WI38 (cell line): ENCODE data around the gene CORO1C.
"Not testable (repeated sequence)": the region's sequence is repeated elsewhere in the genome, so short reads cannot be mapped to it uniquely, and the experiment has no call there.

Source experiments
- H3K4me3 ChIP-seq: 2 replicates; pipeline ENCODE4 v1.5.1; 2011; ENCODE audit warnings: low read depth, mild to moderate bottlenecking, control low read depth, low read length
- TF ChIP-seq, protein P1 (sequence below): IDR thresholded peaks from 2 replicates; pipeline ENCODE4 v1.5.1; 2012; ENCODE audit warnings: low read depth, mild to moderate bottlenecking, control low read depth, low read length

CORO1C gene

DNA sequence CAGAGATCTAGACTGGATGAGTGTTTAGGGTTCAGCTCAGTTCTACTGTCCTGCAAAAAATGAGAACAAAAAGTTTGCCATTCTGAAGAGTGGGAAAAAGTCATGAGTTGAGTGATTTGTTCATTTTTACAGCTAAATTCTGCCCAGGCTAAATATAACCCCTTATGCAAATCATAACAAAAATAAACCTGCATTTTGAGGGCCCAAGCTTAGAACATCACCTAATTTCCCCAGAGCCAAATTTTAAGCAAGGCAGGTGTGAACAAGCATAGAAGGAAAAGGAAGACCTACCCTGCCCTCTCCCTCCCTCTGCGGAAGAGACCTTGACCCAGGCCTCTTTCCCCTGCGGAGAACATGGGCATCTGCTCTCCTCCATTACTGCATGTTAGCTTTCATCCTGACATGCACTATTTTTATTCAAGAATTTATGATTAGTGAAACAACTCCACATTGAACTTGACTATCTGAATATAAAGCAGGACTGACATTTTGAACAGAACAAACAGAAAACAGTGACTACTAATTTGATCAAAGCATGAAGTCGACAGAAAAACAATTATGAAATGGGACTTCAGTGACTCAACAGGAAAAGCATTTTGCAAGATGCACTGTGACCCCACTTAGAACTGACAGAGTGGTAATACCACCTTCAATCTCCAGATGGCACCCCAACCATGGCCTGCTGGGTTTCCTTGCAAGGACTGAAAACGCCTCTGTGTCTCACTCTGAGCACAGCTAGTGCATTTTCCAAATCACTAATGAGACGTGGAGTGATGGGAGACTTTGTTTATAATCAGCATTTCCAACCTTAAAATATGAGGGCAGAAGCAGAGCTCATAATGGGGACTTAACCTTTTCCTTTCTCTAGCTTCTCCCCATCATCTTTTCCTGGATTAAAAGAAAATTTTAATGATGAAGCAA, 66.7 kb downstream of the CORO1C start:
- TF ChIP-seq, protein P1, sequence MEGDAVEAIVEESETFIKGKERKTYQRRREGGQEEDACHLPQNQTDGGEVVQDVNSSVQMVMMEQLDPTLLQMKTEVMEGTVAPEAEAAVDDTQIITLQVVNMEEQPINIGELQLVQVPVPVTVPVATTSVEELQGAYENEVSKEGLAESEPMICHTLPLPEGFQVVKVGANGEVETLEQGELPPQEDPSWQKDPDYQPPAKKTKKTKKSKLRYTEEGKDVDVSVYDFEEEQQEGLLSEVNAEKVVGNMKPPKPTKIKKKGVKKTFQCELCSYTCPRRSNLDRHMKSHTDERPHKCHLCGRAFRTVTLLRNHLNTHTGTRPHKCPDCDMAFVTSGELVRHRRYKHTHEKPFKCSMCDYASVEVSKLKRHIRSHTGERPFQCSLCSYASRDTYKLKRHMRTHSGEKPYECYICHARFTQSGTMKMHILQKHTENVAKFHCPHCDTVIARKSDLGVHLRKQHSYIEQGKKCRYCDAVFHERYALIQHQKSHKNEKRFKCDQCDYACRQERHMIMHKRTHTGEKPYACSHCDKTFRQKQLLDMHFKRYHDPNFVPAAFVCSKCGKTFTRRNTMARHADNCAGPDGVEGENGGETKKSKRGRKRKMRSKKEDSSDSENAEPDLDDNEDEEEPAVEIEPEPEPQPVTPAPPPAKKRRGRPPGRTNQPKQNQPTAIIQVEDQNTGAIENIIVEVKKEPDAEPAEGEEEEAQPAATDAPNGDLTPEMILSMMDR: peak; percentile 84
- H3K4me3 ChIP-seq: no peak overlapping the region

DNA sequence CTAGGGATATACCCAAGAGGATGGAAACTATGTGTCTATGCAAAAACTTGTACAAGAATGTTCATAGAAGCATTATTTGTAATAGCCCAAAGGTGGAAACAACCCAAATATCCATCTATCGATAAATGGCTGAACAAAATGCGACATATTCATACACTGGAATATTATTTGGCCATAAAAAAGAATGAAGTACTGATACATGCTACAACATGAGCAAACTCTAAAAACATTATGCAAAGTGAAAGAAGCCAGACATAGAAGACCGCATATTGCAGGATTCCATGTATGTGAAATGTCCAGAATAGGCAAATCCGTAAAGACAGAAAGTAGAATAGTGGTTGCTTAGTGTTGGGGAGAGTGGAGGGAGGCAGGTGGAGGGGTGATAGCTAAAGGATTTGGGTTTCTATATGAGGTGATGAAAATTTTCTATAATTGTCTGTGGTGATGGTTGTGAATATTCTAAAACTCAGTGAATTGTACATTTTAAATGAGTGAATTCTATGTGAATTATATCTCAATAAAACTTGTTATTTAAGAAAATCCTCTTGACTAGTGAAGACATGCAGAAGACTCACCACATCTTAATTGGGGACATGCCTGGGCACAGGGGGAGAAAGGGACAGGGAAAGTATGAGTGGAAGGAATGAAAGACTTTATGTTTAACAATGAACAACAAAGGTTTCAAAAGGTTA, 67.8 kb downstream of the CORO1C start:
- TF ChIP-seq, protein P1: no peak
- no peak overlapping the region for H3K4me3 ChIP-seq

GRCh38 chr12:108658115-108658514, 73.2 kb downstream of the CORO1C start:
- H3K4me3 ChIP-seq: not testable (repeated sequence)

DNA sequence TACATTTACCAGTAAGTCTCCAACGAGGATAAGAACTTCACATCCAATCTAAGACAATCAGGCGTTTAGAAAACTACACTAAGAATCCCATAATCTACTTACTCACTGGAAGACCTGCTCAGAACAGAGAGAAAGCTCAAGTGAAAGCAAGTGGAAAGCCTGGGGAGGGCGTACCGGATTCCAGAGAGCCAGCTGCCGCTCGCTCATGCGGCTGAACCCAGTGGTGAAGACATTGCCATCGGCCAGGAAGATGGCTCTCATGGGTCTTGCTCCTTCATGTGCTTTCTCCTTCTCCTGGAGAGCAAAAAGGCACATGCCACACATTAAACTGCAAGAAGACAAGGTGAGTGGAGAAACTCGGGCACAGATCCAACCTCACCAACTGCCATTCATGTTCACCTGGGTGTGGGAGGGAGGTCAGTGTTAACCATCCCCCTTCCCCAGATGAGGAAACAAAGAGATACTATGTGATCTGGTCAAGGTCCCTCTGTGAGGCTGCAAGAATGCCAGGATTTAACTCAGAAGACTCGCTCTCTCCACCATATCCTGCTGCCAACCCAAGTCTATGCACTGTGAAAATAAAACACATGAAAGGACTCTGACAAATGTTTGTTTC, 74.1 kb downstream of the CORO1C start:
- TF ChIP-seq, protein P1: no peak

DNA sequence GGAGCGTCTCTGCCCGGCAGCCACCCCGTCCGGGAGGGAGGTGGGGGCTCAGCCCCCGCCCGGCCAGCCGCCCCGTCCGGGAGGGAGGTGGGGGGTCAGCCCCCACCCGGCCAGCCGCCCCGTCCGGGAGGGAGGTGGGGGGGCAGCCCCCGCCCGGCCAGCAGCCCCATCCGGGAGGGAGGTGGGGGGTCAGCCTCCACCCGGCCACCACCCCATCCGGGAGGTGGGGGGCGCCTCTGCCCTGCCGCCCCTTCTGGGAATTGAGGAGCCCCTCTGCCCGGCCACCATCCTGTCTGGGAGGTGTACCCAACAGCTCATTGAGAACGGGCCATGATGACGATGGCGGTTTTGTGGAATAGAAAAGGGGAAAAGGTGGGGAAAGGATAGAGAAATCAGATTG, 75.1 kb downstream of the CORO1C start:
- not testable (repeated sequence) for H3K4me3 ChIP-seq

More for the DNA sequence above, 74.1 kb downstream of the CORO1C start:
- H3K4me3 ChIP-seq: no peak overlapping the region

- H3K4me3 ChIP-seq: not testable (repeated sequence)
Measured at GRCh38 chr12:108655812-108656175, 75.5 kb downstream of the CORO1C start.

- not testable (repeated sequence) for H3K4me3 ChIP-seq
Measured at GRCh38 chr12:108654622-108655021, 76.7 kb downstream of the CORO1C start.

- no peak overlapping the region for H3K4me3 ChIP-seq
- TF ChIP-seq, protein P1: no peak
Measured at GRCh38 chr12:108653922-108654321, 77.4 kb downstream of the CORO1C start.

- TF ChIP-seq, protein P1: no peak
- H3K4me3 ChIP-seq: no peak overlapping the region
Measured at GRCh38 chr12:108653082-108653516, 78.2 kb downstream of the CORO1C start.
